HG03354 (cell line): ENCODE results near the gene MAML3.

ENCODE experiments used
- ATAC-seq: cut with Tn5 transposase; IDR thresholded peaks from one replicate; pipeline ENCODE4 v1.9.1; 2021; ENCODE audit warnings: mild to moderate bottlenecking; ENCODE audit not compliant: unreplicated experiment, poor library complexity, severe bottlenecking

MAML3 gene

DNA sequence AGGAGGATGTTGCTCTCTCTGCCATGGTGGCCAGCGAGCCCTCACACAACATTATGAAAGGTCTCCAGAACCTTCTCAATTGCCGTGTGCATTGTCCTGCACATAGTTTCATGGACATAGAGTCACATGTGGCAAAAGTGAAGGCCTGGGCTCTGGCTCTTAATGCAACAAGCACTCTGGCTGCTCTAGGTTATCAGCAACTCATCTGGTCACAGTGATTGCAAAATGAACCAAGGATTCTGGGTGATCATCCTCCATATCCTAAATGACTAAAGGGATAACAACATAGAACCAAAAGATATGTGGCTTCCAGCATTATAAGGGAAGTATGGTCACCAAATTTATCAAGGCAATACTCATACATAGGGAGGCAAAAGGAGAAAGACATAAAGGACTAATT, 313.2 kb downstream of the MAML3 start:
- ATAC-seq = no peak

DNA sequence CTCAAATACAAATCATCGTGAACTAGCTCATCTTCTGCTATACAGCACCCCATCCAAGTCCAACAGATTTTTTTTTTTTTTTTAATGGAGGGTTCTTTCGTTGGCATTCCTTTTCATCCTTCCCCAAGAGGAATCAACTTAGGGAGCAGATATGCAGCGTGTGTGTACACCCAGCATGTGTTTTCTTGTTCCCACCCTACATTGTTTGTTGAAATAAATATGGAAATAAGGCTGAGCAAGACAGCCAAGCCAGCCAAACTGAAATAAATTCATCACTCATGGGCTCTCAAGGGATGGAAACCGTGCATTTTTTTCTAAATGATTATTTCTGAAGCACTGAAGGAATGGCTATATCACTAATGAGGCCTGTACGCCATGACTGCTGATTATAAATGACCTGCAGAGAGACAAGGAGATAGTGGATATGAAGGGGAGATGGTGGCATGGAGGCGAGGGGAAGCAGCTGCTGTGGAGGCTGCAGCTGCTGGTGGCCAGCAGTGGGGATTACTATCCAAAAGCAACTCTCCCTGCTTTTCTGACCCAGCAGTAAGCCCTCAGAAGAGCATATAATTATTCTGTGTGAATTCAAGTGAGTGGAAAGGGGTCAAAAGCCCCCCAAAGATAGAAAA, 314.5 kb downstream of the MAML3 start:
- no peak for ATAC-seq

DNA sequence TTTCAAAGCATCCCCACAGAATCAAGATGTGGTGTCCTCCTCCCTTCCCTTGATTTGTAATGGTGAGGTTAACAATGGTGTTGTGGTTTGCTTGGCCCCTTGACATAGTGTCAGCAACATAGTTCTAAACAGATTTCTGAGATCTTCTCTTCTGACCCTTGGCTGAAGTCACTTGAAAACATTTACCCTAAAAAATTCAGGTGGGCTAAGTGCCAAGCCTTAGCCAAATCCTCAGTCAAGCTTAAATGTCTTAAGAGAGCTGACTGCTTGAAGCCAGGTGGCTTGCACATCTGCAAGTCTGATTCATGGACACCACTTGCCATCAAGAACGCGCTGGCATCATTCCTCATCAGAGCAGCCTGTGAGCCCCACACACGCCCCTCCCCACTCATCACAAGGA, 315.2 kb downstream of the MAML3 start:
- ATAC-seq = no peak

DNA sequence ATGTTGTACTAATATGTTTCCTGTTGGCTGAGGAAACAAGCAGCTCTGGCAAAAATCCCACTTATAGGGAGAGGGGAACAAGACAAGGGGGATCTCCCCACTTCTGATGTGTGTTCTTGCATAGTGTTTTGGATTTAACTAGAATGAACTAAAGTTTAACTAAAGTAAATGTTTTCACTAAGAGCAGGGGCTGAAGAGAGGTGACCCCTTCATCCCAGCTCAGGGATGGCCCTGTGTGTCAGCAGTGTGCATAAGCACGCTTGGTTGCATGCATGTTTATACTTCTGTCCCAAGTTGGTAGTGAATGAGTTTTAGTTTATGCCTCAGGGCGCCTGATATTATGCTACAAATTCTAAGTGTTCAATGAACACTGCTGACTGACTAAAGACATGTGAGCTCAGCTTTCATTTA, 319.0 kb downstream of the MAML3 start:
- no peak for ATAC-seq

DNA sequence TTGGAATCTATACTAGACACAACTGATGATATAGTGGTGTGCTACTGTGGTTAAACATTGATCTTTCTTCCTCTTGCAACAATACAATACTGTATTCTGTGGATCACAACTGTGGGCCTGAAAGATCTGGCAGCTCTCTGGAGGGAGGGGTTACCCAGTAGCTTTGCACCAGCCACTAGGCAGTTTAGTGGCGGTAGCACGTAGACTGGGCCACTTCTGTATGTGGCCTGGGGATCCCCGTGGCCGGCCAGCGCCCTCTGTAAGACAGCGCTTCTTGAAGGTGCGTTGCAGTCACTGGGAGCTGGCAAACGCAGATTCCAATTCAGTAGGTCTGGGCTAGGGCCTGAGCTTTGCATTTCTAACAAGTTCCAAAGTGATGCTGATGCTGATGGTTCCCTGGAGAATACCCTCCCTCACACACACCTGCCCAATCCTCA, 319.7 kb downstream of the MAML3 start:
- ATAC-seq = no peak

DNA sequence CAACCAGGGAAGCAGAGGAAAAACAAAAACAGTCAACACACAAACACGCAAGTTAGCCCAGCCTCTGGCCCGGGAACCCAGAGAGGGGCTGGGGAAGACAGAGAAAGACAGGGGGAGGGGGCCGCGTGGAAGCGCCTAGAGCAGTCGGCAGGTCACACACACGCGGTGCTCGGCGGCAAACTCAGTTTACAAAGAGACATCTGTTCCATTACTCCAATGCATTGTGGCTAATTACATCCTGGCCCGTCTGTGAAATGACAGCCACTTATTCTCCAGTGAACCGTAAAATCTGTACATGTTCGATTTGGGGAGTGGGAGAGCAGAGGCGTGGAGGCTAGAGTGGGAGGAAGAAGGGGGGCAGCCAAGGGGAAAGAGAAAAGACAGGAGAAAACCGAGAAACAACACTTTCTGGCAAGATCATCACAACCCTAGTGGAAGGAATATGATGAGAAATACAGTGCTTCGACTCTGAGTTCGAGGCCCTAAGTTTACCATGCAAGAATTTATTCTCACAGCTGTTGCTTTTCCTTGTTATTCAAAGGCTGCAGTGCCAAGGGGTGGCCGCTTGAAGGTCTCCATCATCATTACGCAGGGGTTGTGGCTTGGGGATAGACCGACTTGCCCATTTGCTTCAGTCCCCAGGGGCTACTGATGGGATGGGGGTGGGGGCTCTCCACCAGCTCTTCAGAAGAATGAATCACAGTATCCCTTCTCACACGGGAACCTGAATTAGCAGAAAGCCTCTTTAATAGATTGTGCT, 320.7 kb downstream of the MAML3 start:
- ATAC-seq = no peak

DNA sequence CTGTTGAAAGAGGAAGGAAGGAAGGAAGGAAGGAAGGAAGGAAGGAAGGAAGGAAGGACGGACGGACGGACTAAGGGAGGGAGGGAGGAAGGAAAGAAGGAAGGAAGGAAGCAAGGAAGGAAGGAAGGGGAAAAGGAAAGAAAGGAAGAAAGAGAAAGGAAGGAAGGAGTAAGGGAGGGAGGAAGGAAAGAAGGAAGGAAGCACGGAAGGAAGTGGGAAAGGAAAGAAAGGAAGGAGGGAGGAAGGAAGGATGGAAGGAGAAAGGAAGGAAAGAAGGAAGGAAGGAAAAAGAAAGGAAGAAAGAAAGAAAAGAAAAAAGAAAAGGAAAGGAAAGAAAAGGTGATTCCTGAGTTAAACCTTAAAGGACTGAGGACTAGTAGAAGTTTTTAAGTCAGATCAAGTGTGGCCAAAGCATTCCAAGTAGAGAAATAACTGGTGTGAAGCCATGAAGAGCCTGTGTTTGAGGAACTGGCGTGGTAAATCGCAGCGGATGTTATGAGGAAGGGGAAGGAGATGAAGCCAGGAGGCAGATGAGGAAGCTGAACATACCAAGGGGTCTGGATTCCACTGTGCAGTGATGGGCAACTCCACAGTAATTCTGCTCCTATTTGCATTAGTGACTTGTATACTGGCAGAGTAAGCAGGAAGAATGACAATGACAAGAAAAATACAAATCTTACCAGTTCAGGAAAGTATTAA, 324.9 kb downstream of the MAML3 start:
- no peak for ATAC-seq

DNA sequence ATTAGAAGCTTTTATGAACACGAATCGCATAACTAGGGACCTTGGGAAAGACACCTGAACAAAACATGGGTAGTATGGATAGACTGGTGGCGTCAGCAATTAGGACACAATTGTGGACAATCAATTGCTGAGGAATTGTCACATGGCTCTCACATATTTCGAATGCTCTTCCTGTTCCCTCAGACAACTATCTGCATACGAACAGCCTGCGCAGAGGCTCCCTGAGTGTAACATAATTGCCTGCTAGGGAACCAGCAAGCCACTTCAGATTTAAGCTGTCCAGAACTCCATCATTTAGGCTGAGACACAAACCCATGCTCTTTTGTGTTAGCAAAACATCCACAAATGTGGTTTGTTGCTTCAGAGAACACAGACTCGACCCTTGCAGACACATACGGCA, 327.6 kb downstream of the MAML3 start:
- ATAC-seq = no peak

DNA sequence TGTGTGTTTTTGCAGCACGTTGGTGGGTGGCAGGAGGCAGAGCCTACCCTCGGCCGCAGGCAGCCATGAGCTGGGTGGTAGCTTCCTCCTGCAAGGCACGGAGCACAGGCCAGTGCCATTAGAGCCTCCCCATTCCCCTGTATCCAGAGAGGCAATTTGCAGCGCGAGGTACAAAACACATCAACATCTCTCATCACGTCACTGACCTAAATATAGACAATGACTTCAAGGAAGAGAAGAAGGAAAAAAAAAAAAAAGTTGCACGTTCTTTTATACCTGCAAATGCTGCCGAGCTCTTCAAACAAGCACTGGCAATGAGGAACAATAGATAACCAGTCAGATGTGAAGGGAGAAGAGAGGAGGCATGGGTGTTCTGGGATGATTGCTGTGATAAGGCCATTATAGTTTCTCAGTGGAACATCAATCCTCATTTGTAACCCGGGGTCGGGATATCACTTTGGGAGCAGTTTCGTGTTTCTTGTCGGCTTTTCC, 328.4 kb downstream of the MAML3 start:
- no peak for ATAC-seq

DNA sequence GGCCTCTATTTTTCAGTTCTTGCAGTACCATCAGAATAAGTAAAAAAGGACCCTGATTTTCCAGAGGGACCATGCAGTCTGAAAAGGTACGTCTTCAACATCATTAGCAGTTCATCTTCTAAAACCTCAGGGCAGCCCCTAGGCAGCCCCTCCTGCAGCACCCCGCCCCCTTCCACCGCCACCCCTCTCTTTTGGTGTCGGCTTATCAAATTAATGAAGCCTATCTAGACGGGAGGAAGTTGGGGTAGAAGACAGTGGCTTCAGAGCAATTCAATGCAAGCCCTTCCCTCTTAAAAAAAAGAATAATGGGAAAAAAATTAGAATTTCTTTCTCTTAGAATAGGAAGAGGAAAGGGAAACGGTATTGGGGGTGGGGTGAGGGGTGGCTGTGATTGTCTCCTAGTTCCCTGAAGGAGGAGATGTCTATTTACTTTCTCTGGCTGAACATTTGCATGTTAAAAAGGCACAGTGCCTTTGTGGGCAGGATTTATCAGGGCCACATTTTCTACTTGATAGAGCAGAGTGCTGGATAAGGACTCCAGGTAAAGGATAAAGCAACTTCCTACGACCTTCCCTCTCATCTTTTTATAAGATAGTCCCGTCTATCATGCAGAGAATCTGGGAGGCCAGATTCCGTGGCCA, 329.0 kb downstream of the MAML3 start:
- no peak for ATAC-seq

DNA sequence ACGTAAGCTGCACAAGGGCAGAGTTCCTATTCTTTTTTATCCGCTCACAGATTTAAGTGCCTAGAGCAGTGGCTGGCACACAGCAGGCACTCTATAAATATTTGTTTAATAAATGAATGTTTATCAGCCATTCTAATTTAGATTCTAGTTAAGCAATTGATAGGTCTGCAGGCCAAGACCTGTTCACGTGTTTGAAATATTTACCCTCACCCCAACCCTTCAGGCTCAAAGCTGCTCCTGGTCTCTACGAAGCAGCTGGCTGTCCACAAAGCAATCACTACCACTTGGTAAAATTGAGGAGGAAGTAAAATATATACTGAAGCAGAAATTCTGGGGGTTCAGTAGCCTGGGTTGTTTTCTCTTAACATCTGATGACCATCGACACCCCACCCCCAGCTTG, 330.2 kb downstream of the MAML3 start:
- no peak for ATAC-seq

DNA sequence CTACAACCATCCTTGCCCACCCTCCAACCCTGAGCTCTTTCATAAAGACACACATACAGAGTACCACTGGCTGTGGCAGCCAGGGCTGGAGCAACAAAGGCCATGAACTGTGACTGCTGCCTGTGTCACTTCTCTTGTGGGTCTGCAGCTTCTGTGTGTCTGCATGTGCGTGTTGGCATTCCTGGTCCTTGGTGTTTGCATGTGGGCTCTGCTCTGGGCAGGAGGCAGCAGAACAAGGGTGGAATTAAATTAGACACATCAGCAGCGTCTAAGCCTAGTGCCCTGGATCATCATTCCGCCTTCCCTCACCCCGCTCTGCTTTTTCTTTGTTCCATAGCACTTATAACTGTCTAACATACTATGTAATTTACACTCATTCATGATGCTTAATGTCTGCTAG, 330.6 kb downstream of the MAML3 start:
- no peak for ATAC-seq

DNA sequence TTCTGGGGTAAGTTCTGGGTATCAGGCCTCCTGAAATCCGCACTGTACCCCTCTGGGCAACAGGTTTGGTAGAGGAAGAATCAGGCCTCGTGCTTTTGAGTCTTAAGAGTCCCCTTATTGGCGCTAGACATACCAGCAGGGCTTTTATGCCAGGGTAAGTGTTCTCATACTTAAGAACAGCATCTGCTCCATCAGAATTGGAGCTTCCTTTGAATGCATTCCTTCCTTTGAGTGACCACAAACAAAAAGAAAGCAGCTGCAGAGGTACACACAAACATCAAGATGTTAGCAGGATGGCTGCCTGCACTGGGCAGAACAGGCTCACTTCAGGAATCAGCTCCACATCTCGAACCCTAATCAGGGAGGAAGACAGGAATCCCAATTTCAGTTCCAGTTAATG, 331.6 kb downstream of the MAML3 start:
- ATAC-seq = no peak

DNA sequence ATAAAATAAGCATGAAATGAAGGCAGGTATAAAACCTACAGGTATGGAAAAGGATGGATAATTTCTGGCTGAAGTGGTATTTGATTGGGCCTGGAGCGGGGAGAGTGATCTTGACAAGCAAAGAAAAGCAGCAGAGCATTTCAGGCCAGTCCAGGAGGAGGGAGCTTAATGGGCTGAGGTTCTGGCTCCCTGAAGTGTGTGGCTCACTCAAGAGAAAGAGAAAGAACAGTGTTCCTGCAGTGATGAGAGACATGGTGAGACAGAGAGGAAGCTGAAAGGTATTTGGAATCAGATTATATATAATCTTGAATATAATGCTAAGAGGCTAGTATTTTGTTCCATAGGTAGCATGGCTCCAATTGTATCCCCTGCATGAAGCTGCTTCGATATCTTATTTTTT, 334.9 kb downstream of the MAML3 start:
- no peak for ATAC-seq

DNA sequence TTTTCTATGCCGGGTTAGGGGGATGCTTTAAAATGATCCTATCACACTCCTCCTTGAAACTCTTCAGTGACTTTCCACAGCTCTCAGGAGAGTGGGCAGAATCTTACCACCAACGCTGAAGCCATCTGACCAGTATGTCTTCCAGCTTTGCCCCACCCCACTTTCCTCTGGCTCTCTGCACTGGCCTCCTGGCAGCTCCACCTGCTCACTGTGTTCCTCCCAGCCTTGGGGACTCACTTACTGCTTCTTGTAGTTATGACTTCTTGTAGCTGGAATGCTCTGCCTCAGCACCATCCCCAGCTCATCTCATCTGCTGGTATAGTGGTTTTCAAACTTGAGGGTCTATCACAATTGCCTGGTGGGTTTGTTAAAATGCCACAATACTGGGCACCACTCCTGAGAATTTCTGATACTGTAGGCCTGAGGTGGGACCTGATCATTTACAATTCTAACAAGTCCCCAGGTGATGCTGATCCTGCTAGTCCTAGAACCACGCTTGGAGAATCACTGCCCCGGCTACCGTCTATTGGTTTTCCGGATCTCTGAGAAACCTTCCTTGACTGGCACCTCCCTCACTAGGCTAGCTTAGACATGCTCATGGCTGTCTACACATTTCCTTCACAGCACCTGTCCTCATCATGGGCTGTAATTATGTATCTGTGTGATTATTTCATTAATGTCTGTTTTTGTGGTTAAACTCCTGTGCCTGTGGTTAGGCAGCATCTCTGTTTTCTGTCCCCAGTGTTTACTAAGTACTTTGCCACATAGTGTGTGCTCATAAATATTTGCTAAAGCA, 336.1 kb downstream of the MAML3 start:
- no peak for ATAC-seq

DNA sequence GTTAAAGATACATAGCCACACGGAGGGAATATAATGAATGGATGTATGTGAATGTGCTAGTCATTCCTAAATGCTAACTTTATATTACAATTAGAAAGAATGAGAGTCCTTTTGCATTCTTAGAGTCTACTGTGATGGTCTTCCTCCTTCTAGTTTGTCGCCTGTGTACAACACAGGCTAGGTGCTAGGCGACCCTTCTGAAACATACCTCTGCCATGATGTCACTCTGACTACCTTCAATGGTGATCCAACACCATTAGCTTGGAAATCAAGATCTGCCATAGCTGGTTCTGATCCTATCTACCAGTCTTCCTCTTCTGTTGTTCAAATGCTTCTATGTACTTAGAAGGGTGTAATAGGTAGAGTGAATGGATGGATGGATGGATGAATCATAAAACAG, 337.1 kb downstream of the MAML3 start:
- no peak for ATAC-seq

DNA sequence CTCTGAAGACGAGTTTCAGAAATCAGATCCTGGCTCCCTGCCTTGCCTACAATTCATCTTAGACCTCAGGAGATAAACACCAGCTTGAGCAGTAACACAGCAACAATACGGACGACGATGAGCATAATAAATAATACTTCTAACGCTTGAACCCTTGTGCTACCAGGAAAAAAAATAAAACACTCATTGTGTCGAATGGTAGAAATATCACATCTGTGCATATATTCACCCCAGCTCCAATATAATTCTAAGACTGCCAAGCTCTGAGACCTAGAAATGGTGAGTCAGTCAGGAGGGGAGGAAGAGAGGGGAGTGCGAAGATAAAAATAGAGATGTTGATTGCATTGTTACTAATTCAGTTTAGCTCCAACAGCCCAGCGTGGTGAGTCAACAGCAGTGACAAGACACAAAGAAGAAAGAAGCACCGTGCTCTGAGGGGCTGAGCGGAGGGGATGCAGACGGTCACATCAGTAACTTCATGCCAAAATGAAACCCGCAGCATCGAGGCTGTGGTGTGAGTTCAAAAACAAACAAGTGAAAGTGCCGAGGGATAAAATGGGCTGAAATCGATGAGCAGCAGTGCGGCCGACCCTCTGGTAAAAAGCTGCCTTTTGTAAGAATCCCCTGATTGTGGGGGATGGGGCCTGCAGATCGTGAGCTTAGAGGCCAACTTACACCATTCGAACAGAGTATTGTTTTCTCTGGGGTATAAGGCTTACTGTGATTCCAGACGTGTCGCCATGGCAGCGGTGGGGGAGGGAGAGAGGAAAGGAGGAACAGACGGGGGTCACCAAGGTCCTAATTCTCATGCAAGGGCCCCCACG, 338.0 kb downstream of the MAML3 start:
- ATAC-seq = no peak

DNA sequence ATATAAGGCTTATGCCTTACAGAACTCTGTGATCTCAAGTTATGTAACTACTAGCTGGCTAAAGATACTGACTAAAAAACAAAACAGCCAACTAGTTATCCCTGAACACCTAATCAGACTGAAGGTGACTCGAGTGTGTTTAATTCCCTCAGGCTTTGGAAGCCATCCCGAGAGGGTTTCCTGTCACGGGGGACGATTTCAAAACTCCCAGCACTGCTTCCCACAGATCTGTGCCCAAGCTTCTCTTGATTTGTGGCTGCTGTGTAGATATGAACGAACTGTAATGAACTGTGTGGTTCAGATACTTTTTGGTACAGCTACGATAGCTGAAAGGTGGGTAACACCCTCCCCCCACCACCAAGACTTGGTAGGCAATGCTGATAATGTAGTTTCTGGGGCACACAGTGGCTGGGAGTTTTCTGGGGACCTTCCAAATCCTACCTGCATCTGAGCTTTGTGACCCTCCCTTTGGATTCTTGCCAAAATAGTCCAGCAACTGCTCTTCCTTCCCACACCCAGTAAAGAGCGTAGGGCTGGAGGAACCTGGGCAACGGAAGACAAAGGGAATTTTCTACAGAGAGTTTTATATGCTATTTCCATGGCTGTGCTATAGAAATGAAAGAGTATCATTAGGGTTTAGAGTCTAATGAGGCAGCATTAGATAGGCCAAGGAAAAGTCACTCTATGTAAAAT, 339.5 kb downstream of the MAML3 start:
- ATAC-seq = no peak
